GM12874 (cell line): Measurements from ENCODE around the gene DIP2C.

ENCODE experiments used
- CTCF ChIP-seq: IDR thresholded peaks from 2 replicates; pipeline ENCODE4 v1.5.1; 2011; ENCODE audit warnings: low read depth, mild to moderate bottlenecking, control low read depth, low read length, moderate library complexity; ENCODE audit not compliant: insufficient read depth

The DIP2C gene

DNA sequence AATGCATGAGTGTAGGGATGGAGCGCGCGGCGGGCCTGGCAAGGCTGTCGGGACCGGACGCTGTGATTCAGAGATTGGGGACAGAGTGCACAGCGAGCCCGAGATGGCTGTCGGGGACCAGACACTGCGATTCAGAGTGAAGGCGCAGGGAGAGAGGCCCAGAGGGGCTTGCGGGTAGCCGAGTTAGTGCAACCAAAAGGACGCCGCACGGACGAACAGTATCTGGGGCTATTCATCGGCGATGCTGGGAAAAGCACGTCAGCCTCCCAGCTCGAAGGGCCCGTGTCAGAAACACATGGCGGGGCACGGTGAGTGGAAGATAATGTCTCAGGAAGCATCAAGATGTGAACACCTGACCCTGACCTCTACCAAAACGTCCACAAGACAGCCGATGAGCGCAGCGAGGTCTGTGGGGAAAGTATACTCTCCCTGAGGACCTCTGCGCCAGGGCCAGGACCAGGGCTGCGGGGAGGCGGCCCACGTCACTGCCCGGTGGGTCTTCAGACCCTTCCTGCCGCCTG lies 338.4 kb downstream of the DIP2C start:
- no peak for TF ChIP-seq CTCF

DNA sequence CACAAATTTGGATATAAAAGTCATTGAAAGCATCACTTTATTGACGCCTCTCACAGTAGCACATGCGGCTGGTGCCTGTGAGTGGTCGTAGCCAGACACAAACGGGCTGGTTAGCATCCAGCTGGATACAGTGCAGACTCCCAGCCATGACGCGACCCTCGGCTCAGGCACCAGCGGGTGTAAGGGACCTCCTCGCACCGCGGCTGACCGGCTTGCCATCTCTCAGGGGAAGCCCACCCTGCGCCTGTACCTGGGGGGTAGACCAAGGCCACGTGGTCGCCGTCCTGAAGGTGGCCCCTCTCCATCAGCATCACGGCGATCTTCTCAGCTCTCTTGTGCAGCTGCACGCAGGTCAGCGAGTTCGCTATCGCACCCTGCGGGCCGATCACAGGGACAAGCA lies 340.4 kb downstream of the DIP2C start:
- no peak for TF ChIP-seq CTCF

DNA sequence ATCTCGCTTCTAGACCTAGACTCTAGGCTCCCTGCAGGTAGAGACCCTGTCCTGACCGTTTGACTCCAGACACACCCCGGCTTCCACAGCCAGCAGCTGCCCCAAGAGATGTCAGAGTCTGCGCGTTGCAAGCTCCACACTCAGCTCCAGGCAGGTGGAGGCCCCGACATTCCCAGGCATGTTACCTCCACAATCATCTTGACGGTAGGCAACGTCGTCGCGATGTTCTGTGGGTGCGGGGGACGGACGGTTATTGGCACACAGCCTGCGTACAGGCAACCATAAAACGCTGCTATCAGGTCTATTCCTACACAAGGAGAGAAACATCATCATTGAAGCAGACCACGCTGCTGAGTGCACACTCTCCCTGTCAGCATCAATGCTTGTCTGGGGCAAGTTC lies 341.0 kb downstream of the DIP2C start:
- no peak for TF ChIP-seq CTCF

DNA sequence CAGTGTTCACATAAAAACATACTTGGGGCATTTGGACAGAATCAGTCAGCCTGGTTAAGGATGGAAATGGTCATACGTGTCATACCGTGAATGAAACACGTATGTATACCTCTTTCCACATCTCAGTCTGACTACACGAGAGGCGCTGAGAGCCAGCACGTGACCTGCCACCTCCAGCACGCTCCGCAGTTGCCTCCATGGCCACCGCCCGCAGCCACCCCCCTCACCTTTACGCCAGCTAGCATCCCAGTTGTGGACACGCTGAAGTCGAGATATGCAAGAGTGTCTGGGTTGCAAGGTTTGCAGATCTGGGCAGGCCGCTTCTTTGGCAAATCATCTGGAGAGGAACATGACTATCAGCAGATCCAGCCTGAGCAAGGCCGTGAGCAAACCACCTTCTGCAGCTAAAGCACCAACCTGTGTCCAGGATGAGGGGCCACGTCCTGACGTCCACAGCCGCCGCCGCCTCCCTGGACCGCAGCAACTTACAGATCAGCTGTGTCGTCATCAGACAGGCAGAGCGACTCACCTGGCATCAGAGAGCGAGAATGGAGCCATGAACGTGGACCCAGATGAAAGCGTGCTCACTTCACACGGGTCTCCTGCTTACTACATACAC lies 344.8 kb downstream of the DIP2C start:
- TF ChIP-seq CTCF = no peak

DNA sequence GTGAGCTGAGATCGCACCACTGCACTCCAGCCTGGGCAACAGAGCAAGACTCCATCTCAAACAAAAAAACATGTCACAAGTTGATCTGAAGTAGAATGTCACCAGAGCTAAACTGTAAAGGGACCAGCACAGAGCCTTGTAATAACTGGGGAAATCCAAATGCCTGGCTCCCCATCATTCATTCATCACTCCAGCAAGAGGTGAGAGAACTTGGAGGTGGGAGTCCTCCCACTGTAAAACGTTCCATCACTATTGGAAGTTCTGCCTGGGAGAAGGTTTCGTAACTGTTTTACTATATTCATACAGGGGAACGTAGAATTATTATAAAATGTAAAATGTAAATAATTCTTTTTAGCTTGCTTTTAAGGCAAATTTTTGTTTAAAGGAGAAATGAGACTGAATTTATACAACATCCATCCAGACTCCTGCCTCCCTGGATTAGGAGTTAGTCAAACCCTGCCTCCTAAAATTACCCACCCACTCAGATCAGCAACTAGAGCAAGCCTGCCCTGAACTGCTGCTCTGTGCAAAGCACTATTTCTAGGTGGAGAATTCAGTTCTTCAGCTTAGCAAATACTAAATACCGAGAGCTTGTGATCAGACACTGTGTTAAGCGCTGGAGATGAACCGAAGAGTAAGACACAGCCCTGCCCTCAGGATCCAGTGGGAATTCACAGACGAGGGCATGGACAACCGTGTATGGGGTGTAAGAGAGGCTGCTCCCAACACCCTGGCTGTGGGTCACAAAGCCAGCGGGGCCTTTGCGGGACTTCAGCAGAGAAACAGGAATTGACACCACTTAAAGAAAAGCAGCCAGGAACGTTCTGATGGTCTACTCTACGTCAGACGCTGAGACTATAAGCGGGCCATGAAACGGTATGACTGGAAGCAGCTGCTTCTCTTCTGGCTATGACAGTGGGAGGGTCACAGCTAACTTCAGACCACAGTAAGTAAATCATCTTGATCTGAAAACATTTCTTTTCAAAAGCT lies 345.9 kb downstream of the DIP2C start:
- no peak for TF ChIP-seq CTCF

- no peak for TF ChIP-seq CTCF
Observed at GRCh38 chr10:341081-341740, 348.3 kb downstream of the DIP2C start.

GRCh38 chr10:340646-341045 lies 348.8 kb downstream of the DIP2C start:
- no peak for TF ChIP-seq CTCF
